Dendritic cell treated with granulocyte-macrophage colony-stimulating factor and Interleukin-4, amounts not matched to agents 40 ng/mL and 50 ng/mL, for 4 days (primary cell): ENCODE measurements around the gene CRHR2.

ENCODE experiments used
- H3K27ac Mint-ChIP-seq: one replicate; pipeline ENCODE4 v1.8.0; 2022; ENCODE audit warnings: mild to moderate bottlenecking, mixed read lengths
- H3K27me3 Mint-ChIP-seq: one replicate; pipeline ENCODE4 v1.8.0; 2022; ENCODE audit warnings: mild to moderate bottlenecking, mixed read lengths
- H3K36me3 Mint-ChIP-seq: one replicate; pipeline ENCODE4 v1.8.0; 2022; ENCODE audit warnings: low read depth, mixed read lengths
- H3K4me1 Mint-ChIP-seq: one replicate; pipeline ENCODE4 v1.8.0; 2022; ENCODE audit warnings: low read depth, mixed read lengths
- H3K4me3 Mint-ChIP-seq: one replicate; pipeline ENCODE4 v1.8.0; 2022; ENCODE audit warnings: mild to moderate bottlenecking, moderate library complexity, mixed read lengths
- H3K9me3 Mint-ChIP-seq: one replicate; pipeline ENCODE4 v1.8.0; 2022; ENCODE audit warnings: mixed read lengths
- intact Hi-C: fragments of 100-400 bp; cut with micrococcal nuclease; formaldehyde crosslinking; loops from one replicate; pipeline ENCODE4 v1.15.0; 2022

Gene CRHR2

GRCh38 chr7:30661926-30662325 is 20.3 kb downstream of the CRHR2 start:
- intact Hi-C loops = no loop called here
- no peaks in the 10 kb centered on the region for H3K4me1 Mint-ChIP-seq
- H3K4me3 Mint-ChIP-seq = no peak overlapping the region
- no peaks in the 10 kb centered on the region for H3K9me3 Mint-ChIP-seq
- no peaks in the 10 kb centered on the region for H3K36me3 Mint-ChIP-seq
- no peak overlapping the region for H3K27ac Mint-ChIP-seq
- H3K27me3 Mint-ChIP-seq = peaks cover 7% of the 10 kb centered on the region

DNA sequence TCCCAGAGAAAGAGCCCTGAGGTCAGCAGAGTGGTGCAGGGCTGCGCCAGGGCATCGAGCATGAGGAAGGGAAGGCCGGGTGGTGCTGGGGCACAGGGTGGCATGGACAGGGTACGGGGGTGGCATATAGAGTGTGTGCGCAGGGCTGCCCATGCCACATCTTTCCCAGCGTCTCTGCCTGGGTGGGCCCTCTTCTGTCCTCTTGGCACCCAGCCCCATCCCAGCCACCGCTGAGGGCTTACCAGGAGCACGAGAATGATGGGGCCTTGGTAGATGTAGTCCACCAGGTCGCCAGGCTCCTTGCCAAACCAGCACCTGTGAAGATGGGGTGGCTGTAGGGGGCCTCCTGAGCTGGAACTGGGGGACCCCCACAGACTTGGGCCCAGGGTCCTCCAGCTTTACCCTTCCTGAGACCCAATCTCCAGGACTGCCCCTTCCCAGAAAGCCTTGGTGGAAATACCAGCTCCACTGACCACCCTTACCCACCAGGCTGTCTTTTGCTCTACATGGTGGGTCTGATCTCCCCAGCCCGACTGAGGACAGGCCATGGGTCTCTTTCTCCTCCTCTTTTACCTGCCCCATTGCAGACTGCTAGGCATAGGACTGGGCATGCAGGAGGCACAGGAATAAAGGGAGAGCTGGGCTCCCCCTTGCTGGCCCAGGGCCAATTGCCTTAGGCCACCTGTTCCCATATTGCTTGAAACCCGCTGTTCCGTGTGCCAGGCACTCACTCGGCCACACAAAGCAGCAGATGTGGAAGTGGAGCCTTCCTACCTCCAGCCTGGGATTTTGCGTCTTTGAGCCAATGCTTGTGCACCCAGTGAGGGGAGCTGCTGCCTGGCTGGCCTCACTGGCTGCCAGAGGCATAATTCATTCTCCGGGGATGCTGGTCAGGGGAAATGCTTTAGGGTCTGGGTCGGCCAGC is 21.7 kb downstream of the CRHR2 start:
- no peaks in the 10 kb centered on the region for H3K4me1 Mint-ChIP-seq
- H3K36me3 Mint-ChIP-seq = no peaks in the 10 kb centered on the region
- H3K27me3 Mint-ChIP-seq = peaks cover 7% of the 10 kb centered on the region
- no peaks in the 10 kb centered on the region for H3K9me3 Mint-ChIP-seq
- intact Hi-C loops = no loop called here
- no peak overlapping the region for H3K27ac Mint-ChIP-seq
- H3K4me3 Mint-ChIP-seq = no peak overlapping the region

DNA sequence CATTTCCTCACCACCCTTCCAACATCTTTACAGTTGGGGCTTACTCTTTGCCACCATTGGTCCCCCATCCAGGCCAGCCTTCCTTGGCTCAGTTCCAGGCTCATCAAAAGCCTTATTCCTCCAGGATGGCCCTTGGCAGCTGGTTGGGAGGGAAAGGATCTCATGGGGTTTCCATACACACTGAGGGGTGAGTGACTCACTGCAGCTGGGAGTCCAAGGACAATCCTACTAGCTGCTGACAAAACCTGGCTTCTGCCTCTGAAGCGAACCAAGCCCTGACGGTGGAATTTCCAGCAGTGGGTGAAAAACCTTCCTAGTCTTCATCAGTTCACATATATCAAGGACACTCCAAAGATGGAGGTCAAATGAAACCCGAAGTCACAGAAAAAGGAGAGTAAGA is 22.9 kb downstream of the CRHR2 start:
- Mint-ChIP-seq H3K4me3 (no peak overlapping the region), H3K9me3 (no peaks in the 10 kb centered on the region), H3K36me3 (peaks cover 3% of the 10 kb centered on the region), H3K4me1 (no peaks in the 10 kb centered on the region), H3K27ac (no peak overlapping the region), H3K27me3 (peaks cover 7% of the 10 kb centered on the region)
- intact Hi-C loops = no loop called here

DNA sequence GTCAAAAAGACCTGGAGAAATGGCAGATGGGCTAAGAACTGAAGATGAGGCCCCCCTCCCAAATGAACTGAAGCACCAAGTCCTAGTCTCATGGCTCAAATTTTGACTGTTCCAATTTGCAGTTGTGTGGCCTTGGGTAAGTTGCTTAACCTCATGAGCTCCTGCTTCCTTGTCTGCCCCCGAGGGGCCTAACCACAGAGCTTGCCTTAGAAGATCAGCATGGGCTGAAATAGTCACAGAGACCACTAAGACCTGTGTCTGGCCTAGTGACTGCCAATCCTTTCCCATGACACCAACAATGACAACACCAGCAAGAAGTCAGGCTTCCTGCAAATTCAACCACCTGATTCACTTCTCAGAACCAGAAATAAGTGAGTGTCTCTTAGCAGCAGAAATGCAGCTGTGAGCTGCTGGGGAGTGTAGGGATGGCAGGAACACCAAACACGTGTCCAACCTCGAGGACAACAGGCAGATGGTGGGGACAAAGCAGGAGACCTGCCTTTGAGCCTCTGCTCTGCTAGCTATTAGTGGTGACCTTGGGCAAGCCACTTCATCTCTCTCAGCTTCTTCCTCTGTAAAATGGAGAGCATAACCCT is 23.7 kb downstream of the CRHR2 start:
- Mint-ChIP-seq H3K27ac (no peak overlapping the region), H3K4me1 (no peaks in the 10 kb centered on the region), H3K36me3 (peaks cover 5% of the 10 kb centered on the region), H3K9me3 (no peaks in the 10 kb centered on the region), H3K27me3 (peaks cover 3% of the 10 kb centered on the region), H3K4me3 (no peak overlapping the region)
- intact Hi-C loops = no loop called here

DNA sequence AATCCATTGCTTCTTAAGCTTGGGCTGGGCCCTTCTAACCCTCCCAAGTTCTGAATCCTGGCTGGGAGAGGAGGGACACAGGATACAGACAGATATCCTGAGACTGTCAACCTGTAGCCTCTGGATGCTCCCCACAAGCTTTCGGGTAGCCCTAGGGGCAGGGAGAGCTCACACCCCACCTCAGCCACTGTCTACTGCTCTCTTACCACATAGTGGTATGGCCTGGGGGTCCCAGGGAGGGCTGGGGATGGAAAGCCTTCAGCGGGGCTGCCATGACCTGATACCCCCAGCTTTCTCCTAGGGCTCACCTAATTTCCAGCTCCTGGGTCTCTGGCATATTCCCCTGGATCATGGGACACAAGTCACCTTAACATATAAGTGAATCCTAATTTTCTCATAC is 25.1 kb downstream of the CRHR2 start:
- intact Hi-C loops = no loop called here
- H3K9me3 Mint-ChIP-seq = no peaks in the 10 kb centered on the region
- H3K4me1 Mint-ChIP-seq = no peaks in the 10 kb centered on the region
- peaks cover 2% of the 10 kb centered on the region for H3K27me3 Mint-ChIP-seq
- H3K36me3 Mint-ChIP-seq = peaks cover 5% of the 10 kb centered on the region
- no peak overlapping the region for H3K27ac Mint-ChIP-seq
- H3K4me3 Mint-ChIP-seq = no peak overlapping the region

DNA sequence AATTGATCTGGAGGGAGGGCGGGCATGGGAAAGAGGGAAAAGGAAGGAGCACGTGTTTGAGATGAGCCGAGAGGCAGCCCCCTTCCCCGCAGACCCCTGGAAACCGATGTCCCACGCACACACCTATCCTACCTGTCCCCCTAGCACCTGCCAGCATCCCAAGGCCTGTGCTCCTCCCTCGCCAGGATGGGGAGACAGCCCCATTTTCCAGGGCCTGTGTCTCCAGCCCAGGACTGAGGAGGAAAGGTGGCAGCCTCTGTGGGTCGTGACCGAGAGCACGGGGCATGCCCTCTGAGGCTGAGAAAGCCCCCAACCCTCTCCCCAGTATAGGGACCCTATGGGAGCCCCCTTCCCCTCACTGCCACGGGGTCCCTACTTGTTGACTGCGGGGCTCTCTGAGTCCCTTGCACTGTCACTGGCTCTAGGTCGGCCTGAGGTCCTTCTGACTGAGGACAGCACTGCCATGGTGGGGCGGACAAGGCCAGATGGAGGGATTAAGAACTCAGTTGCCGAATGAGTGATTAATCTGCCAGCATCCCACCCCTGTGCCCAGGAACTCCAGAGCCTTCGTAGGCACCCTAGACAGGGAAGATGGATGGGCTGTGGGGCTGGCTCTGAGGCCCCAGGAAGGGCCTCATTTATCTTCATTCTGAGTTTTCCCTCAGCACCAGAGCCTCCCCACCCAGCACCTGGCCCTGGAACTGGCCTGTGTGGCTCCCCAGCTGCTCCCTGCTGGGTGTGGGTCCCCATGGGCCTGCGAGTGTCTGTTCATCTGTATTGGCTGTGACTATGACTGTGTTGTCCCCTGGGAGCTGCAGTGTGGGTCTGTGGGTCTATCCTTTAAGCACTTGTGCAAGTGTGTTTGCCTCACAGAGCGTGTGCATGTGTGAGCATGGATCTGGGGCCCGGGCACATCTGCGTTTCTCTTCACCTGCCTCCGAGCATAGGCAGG is 26.0 kb downstream of the CRHR2 start:
- intact Hi-C loops = no loop called here
- no peaks in the 10 kb centered on the region for H3K27me3 Mint-ChIP-seq
- H3K27ac Mint-ChIP-seq = no peak overlapping the region
- no peaks in the 10 kb centered on the region for H3K9me3 Mint-ChIP-seq
- peaks cover 5% of the 10 kb centered on the region for H3K36me3 Mint-ChIP-seq
- H3K4me3 Mint-ChIP-seq = no peak overlapping the region
- no peaks in the 10 kb centered on the region for H3K4me1 Mint-ChIP-seq

DNA sequence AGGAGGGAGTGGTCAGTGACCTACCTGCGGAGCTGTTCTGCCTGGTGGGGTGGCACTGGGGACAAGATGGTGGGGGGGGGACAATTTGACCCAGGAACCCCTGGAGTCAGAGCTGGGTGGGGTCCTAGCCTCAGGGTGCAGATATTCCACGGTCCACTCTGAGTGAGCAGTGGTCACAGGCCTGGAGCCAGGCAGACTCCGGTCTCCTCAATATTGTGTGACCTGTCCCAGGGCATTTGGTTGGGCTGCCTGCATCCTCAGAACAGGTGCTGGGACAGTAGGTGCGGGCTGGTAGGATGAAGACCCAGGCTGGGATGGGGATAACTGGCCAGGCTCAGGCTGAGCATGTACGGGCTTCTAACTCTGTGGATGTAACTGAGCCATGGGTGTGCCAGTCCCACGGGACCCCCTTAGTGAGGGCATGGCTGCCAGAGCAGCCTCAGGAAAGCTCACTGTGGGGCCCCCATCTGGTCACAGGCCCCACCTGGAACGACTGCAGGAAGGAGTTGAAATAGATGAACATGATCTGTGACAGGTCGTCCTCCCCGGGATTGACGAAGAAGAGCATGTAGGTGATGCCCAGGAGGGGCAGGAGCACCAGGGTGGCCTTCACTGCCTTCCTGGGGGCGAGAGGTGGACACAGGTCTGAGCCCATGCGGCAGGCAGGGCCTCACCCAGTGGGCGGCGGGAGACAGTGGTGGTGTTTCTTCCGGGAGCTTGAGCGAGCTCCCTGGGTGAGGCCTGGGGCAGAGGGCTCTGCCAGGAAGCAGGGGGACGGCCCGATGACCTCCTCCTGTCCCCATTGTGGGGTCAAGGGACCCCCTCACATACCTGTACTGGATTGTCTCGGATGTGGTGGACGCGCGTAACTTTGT is 26.9 kb downstream of the CRHR2 start:
- no peaks in the 10 kb centered on the region for H3K27me3 Mint-ChIP-seq
- H3K4me3 Mint-ChIP-seq = no peak overlapping the region
- H3K27ac Mint-ChIP-seq = no peak overlapping the region
- peaks cover 5% of the 10 kb centered on the region for H3K36me3 Mint-ChIP-seq
- no peaks in the 10 kb centered on the region for H3K9me3 Mint-ChIP-seq
- intact Hi-C loops = no loop called here
- H3K4me1 Mint-ChIP-seq = no peaks in the 10 kb centered on the region

- H3K4me3 Mint-ChIP-seq = no peak overlapping the region
- intact Hi-C loops = no loop called here
- peaks cover 5% of the 10 kb centered on the region for H3K36me3 Mint-ChIP-seq
- H3K27ac Mint-ChIP-seq = no peak overlapping the region
- no peaks in the 10 kb centered on the region for H3K9me3 Mint-ChIP-seq
- H3K27me3 Mint-ChIP-seq = no peaks in the 10 kb centered on the region
- no peaks in the 10 kb centered on the region for H3K4me1 Mint-ChIP-seq
Measured at GRCh38 chr7:30654296-30655090, 27.8 kb downstream of the CRHR2 start.

- Mint-ChIP-seq H3K36me3 (peaks cover 5% of the 10 kb centered on the region), H3K27me3 (no peaks in the 10 kb centered on the region), H3K27ac (no peak overlapping the region), H3K9me3 (no peaks in the 10 kb centered on the region), H3K4me1 (no peaks in the 10 kb centered on the region), H3K4me3 (no peak overlapping the region)
- intact Hi-C loops = no loop called here
Measured at GRCh38 chr7:30652698-30653641, 29.3 kb downstream of the CRHR2 start.

- Mint-ChIP-seq H3K27ac (no peak overlapping the region), H3K4me3 (no peak overlapping the region), H3K27me3 (no peaks in the 10 kb centered on the region), H3K4me1 (no peaks in the 10 kb centered on the region), H3K36me3 (peaks cover 5% of the 10 kb centered on the region), H3K9me3 (no peaks in the 10 kb centered on the region)
- intact Hi-C loops = no loop called here
Measured at GRCh38 chr7:30652132-30652531, 30.1 kb downstream of the CRHR2 start.

GRCh38 chr7:30650421-30650808 is 31.8 kb downstream of the CRHR2 start:
- Mint-ChIP-seq H3K36me3 (peaks cover 7% of the 10 kb centered on the region), H3K9me3 (no peaks in the 10 kb centered on the region), H3K4me1 (no peaks in the 10 kb centered on the region), H3K4me3 (no peak overlapping the region), H3K27ac (no peak overlapping the region), H3K27me3 (no peaks in the 10 kb centered on the region)
- intact Hi-C loops = no loop called here
